ENCODE data around the gene CCT8. TPM values are rescaled to one million over a fixed set of nuclear protein-coding genes. Genes with fewer than 3 reads are reported as not detected.
A peak's percentile ranks its signal among the peaks of the same experiment; 100 is the strongest.

CCT8 gene
- total RNA-seq, 3 donors from 2014 or later (not counting 1 experiment from before 2014, with no cell fraction given), result 76.2 to 90.3 (median 82.9) TPM

DNA sequence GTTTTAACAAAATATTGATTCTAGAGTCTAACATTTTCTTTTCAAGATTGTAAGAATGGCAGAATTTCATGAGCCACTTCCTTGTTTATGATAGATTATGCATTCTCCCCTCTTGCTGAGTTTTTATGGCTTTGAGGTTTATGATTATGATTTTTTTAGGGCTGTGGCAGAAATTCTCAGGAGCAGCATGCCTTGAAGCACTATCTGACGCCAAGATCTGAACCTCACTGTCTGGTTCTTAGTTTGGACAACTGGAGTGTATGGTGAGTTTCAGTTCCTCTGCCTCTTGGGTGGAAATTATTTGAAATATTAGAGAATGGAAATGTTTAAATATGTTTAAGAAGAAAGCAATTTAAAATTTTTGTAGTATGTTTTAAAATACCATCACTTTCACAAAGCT is 38.8 kb downstream of the CCT8 start:
- no peaks in the 10 kb centered on the region for H3K27me3 Mint-ChIP-seq (ENCODE audit: low read depth in 2 of 2)
- Histone ChIP-seq H3K27ac (ENCODE audit: low read length) (no peak overlapping the region), H3K36me3 (ENCODE audit: control insufficient read depth, insufficient read depth, low read length) (peaks cover 82% of the 10 kb centered on the region), H3K4me3 (ENCODE audit: low read length) (no peak overlapping the region), H3K9me3 (ENCODE audit: control insufficient read depth, insufficient read depth, low read length) (no peaks in the 10 kb centered on the region), H3K27me3 (ENCODE audit: control insufficient read depth, insufficient read depth, low read length) (no peaks in the 10 kb centered on the region), H3K4me1 (ENCODE audit: control insufficient read depth, insufficient read depth, low read length) (no peaks in the 10 kb centered on the region)
- WGBS (ENCODE audit: insufficient coverage), result 56% methylated on average over 1 of the region's 1 CpG
- intact Hi-C loops (cut with micrococcal nuclease), result no loop called here
- H3K27ac Mint-ChIP-seq, result no peak overlapping the region
- peaks cover 12% of the 10 kb centered on the region for H3K36me3 Mint-ChIP-seq
- DNase-seq, result no peak
- ATAC-seq, result no peak
- peaks cover 0 to 12% of the 10 kb centered on the region in 2 donors for H3K4me1 Mint-ChIP-seq
- TF ChIP-seq, protein P1, sequence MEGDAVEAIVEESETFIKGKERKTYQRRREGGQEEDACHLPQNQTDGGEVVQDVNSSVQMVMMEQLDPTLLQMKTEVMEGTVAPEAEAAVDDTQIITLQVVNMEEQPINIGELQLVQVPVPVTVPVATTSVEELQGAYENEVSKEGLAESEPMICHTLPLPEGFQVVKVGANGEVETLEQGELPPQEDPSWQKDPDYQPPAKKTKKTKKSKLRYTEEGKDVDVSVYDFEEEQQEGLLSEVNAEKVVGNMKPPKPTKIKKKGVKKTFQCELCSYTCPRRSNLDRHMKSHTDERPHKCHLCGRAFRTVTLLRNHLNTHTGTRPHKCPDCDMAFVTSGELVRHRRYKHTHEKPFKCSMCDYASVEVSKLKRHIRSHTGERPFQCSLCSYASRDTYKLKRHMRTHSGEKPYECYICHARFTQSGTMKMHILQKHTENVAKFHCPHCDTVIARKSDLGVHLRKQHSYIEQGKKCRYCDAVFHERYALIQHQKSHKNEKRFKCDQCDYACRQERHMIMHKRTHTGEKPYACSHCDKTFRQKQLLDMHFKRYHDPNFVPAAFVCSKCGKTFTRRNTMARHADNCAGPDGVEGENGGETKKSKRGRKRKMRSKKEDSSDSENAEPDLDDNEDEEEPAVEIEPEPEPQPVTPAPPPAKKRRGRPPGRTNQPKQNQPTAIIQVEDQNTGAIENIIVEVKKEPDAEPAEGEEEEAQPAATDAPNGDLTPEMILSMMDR (IDR thresholded peaks at IDR 0.05), result no peak
- H3K9me3 Mint-ChIP-seq, result no peaks in the 10 kb centered on the region
- no peak overlapping the region for H3K4me3 Mint-ChIP-seq

GRCh38 chr21:29033871-29034270 is 39.6 kb downstream of the CCT8 start:
- 96% methylated on average over 3 of the region's 3 CpGs for WGBS (ENCODE audit: insufficient coverage)
- H3K36me3 ChIP-seq (ENCODE audit: control insufficient read depth, insufficient read depth, low read length), result peaks cover 78% of the 10 kb centered on the region
- no peaks in the 10 kb centered on the region for H3K4me1 ChIP-seq (ENCODE audit: control insufficient read depth, insufficient read depth, low read length)
- intact Hi-C loops (cut with micrococcal nuclease), result no loop called here
- H3K4me3 Mint-ChIP-seq, result no peak overlapping the region
- peaks cover 0 to 12% of the 10 kb centered on the region in 2 donors for H3K4me1 Mint-ChIP-seq
- no peaks in the 10 kb centered on the region for H3K27me3 Mint-ChIP-seq (ENCODE audit: low read depth in 2 of 2)
- DNase-seq (no peak), ATAC-seq (no peak)
- peaks cover 12% of the 10 kb centered on the region for H3K36me3 Mint-ChIP-seq
- no peaks in the 10 kb centered on the region for H3K27me3 ChIP-seq (ENCODE audit: control insufficient read depth, insufficient read depth, low read length)
- TF ChIP-seq, protein P1 (IDR thresholded peaks at IDR 0.05), result no peak
- H3K9me3 ChIP-seq (ENCODE audit: control insufficient read depth, insufficient read depth, low read length), result no peaks in the 10 kb centered on the region
- no peak overlapping the region for H3K4me3 ChIP-seq (ENCODE audit: low read length)
- no peaks in the 10 kb centered on the region for H3K9me3 Mint-ChIP-seq
- H3K27ac ChIP-seq (ENCODE audit: low read length), result no peak overlapping the region
- H3K27ac Mint-ChIP-seq, result peak overlapping the region in 1 of 2 donors; percentile 8

DNA sequence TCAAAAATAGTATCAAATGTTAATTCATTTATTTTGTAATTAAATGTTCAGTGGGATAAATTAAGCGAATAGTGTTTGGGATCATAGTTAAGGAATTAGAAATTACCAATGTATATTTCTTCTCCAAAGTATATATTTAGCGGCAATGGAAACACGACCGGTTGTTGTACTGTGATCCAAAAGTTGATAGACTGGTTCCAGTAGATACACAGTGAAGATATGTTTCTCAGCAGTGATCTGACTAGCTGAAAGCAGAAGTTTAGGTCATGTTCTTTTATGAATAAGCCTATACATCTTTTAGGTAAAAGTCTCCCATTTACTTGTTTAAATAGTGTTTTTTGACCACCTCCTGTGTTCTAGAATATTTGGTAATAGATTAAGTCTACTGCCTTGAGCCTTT is 40.1 kb downstream of the CCT8 start:
- TF ChIP-seq, protein P1 (IDR thresholded peaks at IDR 0.05), result no peak
- H3K4me1 ChIP-seq (ENCODE audit: control insufficient read depth, insufficient read depth, low read length), result no peaks in the 10 kb centered on the region
- no peak overlapping the region for H3K27ac ChIP-seq (ENCODE audit: low read length)
- H3K9me3 ChIP-seq (ENCODE audit: control insufficient read depth, insufficient read depth, low read length), result no peaks in the 10 kb centered on the region
- peaks cover 12% of the 10 kb centered on the region for H3K36me3 Mint-ChIP-seq
- DNase-seq (no peak), ATAC-seq (no peak)
- H3K4me3 ChIP-seq (ENCODE audit: low read length), result no peak overlapping the region
- no peaks in the 10 kb centered on the region for H3K27me3 ChIP-seq (ENCODE audit: control insufficient read depth, insufficient read depth, low read length)
- 67% methylated on average over 3 of the region's 4 CpGs for WGBS (ENCODE audit: insufficient coverage)
- H3K27me3 Mint-ChIP-seq (ENCODE audit: low read depth in 2 of 2), result no peaks in the 10 kb centered on the region
- peaks cover 0 to 12% of the 10 kb centered on the region in 2 donors for H3K4me1 Mint-ChIP-seq
- no peak overlapping the region for H3K4me3 Mint-ChIP-seq
- peaks cover 76% of the 10 kb centered on the region for H3K36me3 ChIP-seq (ENCODE audit: control insufficient read depth, insufficient read depth, low read length)
- H3K9me3 Mint-ChIP-seq, result no peaks in the 10 kb centered on the region
- H3K27ac Mint-ChIP-seq, result peak overlapping the region in 1 of 2 donors; percentile 8
- intact Hi-C loops (cut with micrococcal nuclease), result no loop called here

DNA sequence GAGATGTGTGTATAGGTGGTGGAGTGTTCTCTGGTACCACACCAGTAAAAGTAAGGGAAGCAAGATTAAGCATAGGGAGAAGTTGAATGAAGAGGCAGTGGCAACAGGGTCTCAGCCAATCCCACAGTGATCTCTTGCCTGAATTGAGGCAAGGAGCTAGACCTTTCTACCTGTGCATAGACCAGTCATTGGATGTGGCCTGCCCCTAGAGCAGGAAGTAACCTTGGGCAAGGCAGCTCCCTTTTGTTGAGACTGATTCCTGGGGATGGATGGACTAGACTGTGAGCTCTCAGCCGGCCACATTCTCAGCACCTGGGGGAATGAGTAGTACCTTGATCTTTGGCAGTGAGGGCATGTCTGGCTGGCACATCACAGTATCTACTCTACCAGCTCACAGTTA is 42.5 kb downstream of the CCT8 start:
- Histone ChIP-seq H3K4me1 (ENCODE audit: control insufficient read depth, insufficient read depth, low read length) (peaks cover 3% of the 10 kb centered on the region), H3K9me3 (ENCODE audit: control insufficient read depth, insufficient read depth, low read length) (no peaks in the 10 kb centered on the region), H3K36me3 (ENCODE audit: control insufficient read depth, insufficient read depth, low read length) (peaks cover 52% of the 10 kb centered on the region), H3K27ac (ENCODE audit: low read length) (no peak overlapping the region), H3K4me3 (ENCODE audit: low read length) (no peak overlapping the region), H3K27me3 (ENCODE audit: control insufficient read depth, insufficient read depth, low read length) (no peaks in the 10 kb centered on the region)
- TF ChIP-seq, protein P1 (IDR thresholded peaks at IDR 0.05), result no peak
- WGBS (ENCODE audit: insufficient coverage), result 100% methylated on average over 1 of the region's 1 CpG
- Mint-ChIP-seq H3K36me3 (peaks cover 12% of the 10 kb centered on the region), H3K27me3 (ENCODE audit: low read depth in 2 of 2) (no peaks in the 10 kb centered on the region), H3K4me3 (no peak overlapping the region), H3K27ac (peak overlapping the region; percentile 0 to 2), H3K4me1 (peaks cover 8 to 20% of the 10 kb centered on the region in 2 donors), H3K9me3 (no peaks in the 10 kb centered on the region)
- intact Hi-C loops (cut with micrococcal nuclease), result no loop called here
- no peak for ATAC-seq
- DNase-seq, result no peak

Data from natural killer cell (primary cell).